Activated naive CD4-positive, alpha-beta T cell treated with anti-CD3 and anti-CD28 coated beads, Interleukin-2, amount 50 U/mL, for 24 hours (primary cell): ENCODE data around the gene NLRP1.

Experiments used
- H3K27ac Mint-ChIP-seq: one replicate; pipeline ENCODE4 v1.8.0; 2021; ENCODE audit warnings: mild to moderate bottlenecking, mixed read lengths
- H3K27me3 Mint-ChIP-seq: one replicate; pipeline ENCODE4 v1.8.0; 2021; ENCODE audit warnings: mixed read lengths
- H3K36me3 Mint-ChIP-seq: one replicate; pipeline ENCODE4 v1.8.0; 2021; ENCODE audit warnings: mixed read lengths
- H3K4me1 Mint-ChIP-seq: one replicate; pipeline ENCODE4 v1.8.0; 2021; ENCODE audit warnings: mixed read lengths
- H3K4me3 Mint-ChIP-seq: one replicate; pipeline ENCODE4 v1.8.0; 2021; ENCODE audit warnings: mild to moderate bottlenecking, mixed read lengths
- H3K9me3 Mint-ChIP-seq: one replicate; pipeline ENCODE4 v1.8.0; 2021; ENCODE audit warnings: mixed read lengths

The NLRP1 gene

DNA sequence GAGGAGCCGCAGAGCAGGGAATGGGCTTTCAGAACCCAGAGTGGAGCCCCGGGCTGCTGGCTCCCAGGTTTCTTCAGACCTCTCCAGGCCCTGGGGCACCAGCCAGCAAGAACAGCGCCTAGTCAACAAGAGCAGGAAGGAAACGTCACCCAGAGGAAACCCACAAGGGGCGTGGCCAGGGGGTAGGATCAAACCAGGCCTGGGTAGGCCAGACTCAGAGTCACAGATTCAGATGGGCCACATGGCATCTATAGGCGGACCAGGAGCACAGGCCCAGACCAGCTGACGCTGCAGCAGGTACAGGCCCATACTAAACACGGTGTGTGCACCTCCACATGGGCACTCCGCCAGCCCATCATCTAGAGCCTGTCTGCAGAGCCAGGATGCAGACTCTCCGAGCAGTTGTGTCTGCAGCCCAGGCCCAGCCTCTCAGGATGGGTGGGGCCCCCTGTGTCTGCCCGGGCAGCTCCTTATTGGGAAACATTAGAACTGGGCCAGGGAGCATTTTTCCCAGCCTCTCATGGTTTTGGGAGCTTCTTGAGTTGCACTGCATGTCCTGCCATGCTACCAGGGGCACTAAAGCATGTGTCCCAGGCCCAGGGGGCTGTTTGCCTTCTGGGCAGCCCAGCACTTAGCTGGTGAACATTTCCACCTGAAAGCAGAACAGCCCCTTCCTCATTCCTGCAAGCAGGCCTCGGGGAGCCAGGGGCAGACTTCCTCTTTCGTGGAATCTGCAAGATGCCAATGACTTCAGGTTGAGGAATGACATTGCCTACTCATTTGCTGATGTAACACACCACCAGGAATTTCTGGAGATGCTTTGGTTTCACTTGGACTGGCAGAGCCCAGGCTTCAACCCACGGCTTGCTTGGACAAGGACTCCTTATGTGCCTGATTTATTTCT, at the start of gene NLRP1:
NLRP1 (minus strand) TSS at position 127 of the 904 bp plus-strand sequence. CDS start 552 bp downstream, outside the sequence.
- Mint-ChIP-seq H3K27ac (peak within 1 kb of the TSS; percentile 74), H3K4me1 (peaks cover 58% of the 10 kb centered on the region), H3K36me3 (peaks cover 14% of the 10 kb centered on the region), H3K9me3 (no peaks in the 10 kb centered on the region), H3K27me3 (no peaks in the 10 kb centered on the region), H3K4me3 (peak within 1 kb of the TSS; percentile 93)

- peaks cover 4% of the 10 kb centered on the region for H3K27me3 Mint-ChIP-seq
- H3K27ac Mint-ChIP-seq: no peak overlapping the region
- no peak overlapping the region for H3K4me3 Mint-ChIP-seq
- H3K4me1 Mint-ChIP-seq: no peaks in the 10 kb centered on the region
- H3K36me3 Mint-ChIP-seq: no peaks in the 10 kb centered on the region
- no peaks in the 10 kb centered on the region for H3K9me3 Mint-ChIP-seq
Observed at GRCh38 chr17:5631958-5632590, 47.8 kb upstream of the NLRP1 start.

DNA sequence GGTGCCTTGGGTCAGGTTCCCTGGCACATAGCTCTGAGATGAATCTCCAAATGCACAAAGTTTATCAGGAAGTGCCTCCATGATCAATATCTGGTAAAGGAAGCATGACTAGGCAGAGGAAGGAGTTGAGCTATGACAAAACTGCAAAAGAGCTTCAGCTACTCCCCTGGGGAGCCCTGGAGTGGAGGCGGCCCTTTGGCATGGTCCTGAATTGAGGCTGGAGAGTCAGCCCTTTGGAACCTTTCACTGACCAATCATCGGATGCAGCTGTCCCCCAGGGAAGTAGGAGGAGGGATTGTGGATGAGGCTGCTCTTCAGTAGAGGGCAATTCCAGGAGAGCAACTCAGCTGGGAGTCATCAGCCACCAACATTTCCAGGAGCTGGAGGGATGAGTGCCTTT, 46.1 kb upstream of the NLRP1 start:
- Mint-ChIP-seq H3K9me3 (no peaks in the 10 kb centered on the region), H3K27me3 (peaks cover 4% of the 10 kb centered on the region), H3K36me3 (no peaks in the 10 kb centered on the region), H3K4me1 (no peaks in the 10 kb centered on the region), H3K27ac (no peak overlapping the region), H3K4me3 (no peak overlapping the region)

DNA sequence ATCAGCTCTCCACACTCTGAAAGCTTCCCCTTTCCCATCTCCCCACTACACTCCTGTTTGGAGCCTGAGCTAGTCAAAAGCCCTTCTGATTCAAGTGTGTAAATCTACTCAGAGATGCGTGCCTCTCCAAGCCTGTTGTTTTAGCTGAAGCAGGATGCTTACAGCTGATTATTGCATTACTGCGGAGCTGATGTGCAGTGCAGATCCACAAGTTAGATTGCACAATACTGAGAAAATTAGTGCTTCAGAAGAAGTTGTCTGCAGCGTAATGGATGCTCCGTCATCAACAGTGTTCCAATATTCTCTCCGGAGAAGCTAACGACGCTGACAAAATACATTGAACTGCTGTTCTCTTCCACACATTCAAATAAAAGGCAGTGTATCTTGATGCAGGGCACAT, 44.8 kb upstream of the NLRP1 start:
- no peaks in the 10 kb centered on the region for H3K9me3 Mint-ChIP-seq
- peaks cover 6% of the 10 kb centered on the region for H3K27me3 Mint-ChIP-seq
- H3K27ac Mint-ChIP-seq: no peak overlapping the region

GRCh38 chr17:5628262-5628661, 44.0 kb upstream of the NLRP1 start:
- H3K4me1 Mint-ChIP-seq: no peaks in the 10 kb centered on the region
- H3K36me3 Mint-ChIP-seq: no peaks in the 10 kb centered on the region
- H3K4me3 Mint-ChIP-seq: no peak overlapping the region
- H3K9me3 Mint-ChIP-seq: no peaks in the 10 kb centered on the region
- H3K27ac Mint-ChIP-seq: no peak overlapping the region
- peaks cover 6% of the 10 kb centered on the region for H3K27me3 Mint-ChIP-seq

More for the DNA sequence above, 44.8 kb upstream of the NLRP1 start:
- H3K36me3 Mint-ChIP-seq: no peaks in the 10 kb centered on the region
- no peaks in the 10 kb centered on the region for H3K4me1 Mint-ChIP-seq
- H3K4me3 Mint-ChIP-seq: no peak overlapping the region

- Mint-ChIP-seq H3K36me3 (no peaks in the 10 kb centered on the region), H3K9me3 (no peaks in the 10 kb centered on the region), H3K27me3 (peaks cover 4% of the 10 kb centered on the region)
Observed at GRCh38 chr17:5624211-5624610, 39.9 kb upstream of the NLRP1 start.

DNA sequence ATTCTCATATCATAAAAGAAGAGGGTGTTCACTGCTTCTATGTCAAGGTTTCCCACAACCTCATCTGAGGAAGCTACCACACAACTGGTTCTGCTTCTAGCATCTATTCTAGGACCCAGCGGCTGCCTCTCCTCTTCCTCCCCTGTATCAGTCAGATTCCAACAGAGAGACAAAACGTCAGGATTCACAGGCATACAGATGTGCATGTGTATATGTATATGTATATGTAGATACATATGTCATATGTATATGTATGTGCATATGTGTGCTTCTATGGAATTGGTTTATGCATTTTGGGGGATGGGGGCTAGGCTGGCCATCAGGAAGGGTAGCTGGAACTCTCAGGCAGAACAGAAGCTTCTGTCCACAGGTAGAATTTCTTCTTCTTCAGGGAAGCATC, 37.4 kb upstream of the NLRP1 start:
- Mint-ChIP-seq H3K4me3 (no peak overlapping the region), H3K36me3 (peaks cover 1% of the 10 kb centered on the region), H3K9me3 (no peaks in the 10 kb centered on the region), H3K27ac (no peak overlapping the region), H3K27me3 (peaks cover 8% of the 10 kb centered on the region), H3K4me1 (no peaks in the 10 kb centered on the region)

More at GRCh38 chr17:5624211-5624610, 39.9 kb upstream of the NLRP1 start:
- Mint-ChIP-seq H3K27ac (no peak overlapping the region), H3K4me3 (no peak overlapping the region), H3K4me1 (no peaks in the 10 kb centered on the region)

GRCh38 chr17:5621026-5621425, 36.7 kb upstream of the NLRP1 start:
- no peak overlapping the region for H3K4me3 Mint-ChIP-seq
- no peak overlapping the region for H3K27ac Mint-ChIP-seq
- no peaks in the 10 kb centered on the region for H3K4me1 Mint-ChIP-seq
- peaks cover 1% of the 10 kb centered on the region for H3K36me3 Mint-ChIP-seq
- peaks cover 9% of the 10 kb centered on the region for H3K27me3 Mint-ChIP-seq
- H3K9me3 Mint-ChIP-seq: no peaks in the 10 kb centered on the region

DNA sequence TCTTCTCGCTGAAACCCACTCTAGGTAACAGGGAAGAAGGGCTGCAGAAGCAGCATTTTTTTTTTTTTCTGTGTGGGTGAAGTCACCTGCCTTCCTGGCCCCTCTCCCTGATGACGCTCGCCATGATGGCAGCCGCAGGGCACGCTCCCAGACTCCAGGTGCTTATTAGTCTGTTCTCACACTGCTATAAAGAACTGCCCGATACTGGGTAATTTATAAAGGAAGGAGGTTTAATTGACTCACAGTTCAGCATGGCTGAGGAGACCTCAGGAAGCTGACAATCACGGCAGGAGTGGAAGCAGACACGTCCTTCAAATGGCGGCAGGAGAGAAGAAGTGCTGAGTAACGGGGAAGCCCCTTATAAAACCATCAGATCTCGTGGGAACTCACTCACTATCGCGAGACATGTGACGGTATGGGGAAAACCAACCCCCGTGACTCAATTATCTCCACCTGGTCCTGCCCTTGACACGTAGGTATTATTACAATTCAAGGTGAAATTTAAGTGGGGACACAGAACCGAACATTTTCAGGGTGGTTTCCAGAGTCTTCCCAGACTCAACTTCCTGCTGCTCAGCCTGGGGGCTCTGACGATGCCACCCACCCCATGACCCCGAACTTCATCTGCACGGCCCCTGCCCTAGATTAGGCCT, 34.9 kb upstream of the NLRP1 start:
- peaks cover 1% of the 10 kb centered on the region for H3K36me3 Mint-ChIP-seq
- H3K27ac Mint-ChIP-seq: no peak overlapping the region
- no peaks in the 10 kb centered on the region for H3K4me1 Mint-ChIP-seq
- no peak overlapping the region for H3K4me3 Mint-ChIP-seq
- H3K27me3 Mint-ChIP-seq: peaks cover 9% of the 10 kb centered on the region
- no peaks in the 10 kb centered on the region for H3K9me3 Mint-ChIP-seq

DNA sequence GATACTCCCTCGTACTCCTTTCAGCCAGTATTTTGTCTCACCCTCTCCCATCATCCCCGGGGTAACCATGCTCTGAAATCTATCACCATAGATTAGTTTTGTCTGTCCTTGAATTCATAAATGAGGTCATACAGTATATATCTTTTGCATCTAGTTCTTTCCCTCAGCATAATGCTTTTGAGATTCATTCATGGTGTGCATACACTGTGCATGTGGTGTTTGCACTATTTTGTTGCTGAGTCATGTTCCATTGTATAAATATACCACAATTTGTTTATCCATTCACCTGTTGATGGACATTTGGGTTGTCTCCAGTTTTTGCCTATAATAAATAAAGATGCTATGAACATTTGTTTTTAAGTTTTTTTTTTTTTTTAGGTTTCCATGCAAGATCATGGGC, 34.2 kb upstream of the NLRP1 start:
- Mint-ChIP-seq H3K27me3 (peaks cover 9% of the 10 kb centered on the region), H3K9me3 (no peaks in the 10 kb centered on the region), H3K4me1 (no peaks in the 10 kb centered on the region), H3K27ac (no peak overlapping the region), H3K4me3 (no peak overlapping the region), H3K36me3 (peaks cover 1% of the 10 kb centered on the region)

GRCh38 chr17:5615476-5615875, 31.2 kb upstream of the NLRP1 start:
- no peaks in the 10 kb centered on the region for H3K9me3 Mint-ChIP-seq
- peaks cover 1% of the 10 kb centered on the region for H3K36me3 Mint-ChIP-seq
- H3K27me3 Mint-ChIP-seq: peaks cover 12% of the 10 kb centered on the region
- H3K4me3 Mint-ChIP-seq: no peak overlapping the region
- H3K4me1 Mint-ChIP-seq: no peaks in the 10 kb centered on the region
- H3K27ac Mint-ChIP-seq: no peak overlapping the region

GRCh38 chr17:5610956-5611355, 26.6 kb upstream of the NLRP1 start:
- H3K4me3 Mint-ChIP-seq: no peak overlapping the region
- H3K27me3 Mint-ChIP-seq: peaks cover 8% of the 10 kb centered on the region
- no peaks in the 10 kb centered on the region for H3K36me3 Mint-ChIP-seq
- H3K27ac Mint-ChIP-seq: no peak overlapping the region
- no peaks in the 10 kb centered on the region for H3K4me1 Mint-ChIP-seq
- H3K9me3 Mint-ChIP-seq: no peaks in the 10 kb centered on the region

GRCh38 chr17:5608399-5609112, 24.2 kb upstream of the NLRP1 start:
- H3K9me3 Mint-ChIP-seq: no peaks in the 10 kb centered on the region
- H3K27ac Mint-ChIP-seq: no peak overlapping the region
- no peak overlapping the region for H3K4me3 Mint-ChIP-seq
- no peaks in the 10 kb centered on the region for H3K36me3 Mint-ChIP-seq
- H3K27me3 Mint-ChIP-seq: peaks cover 8% of the 10 kb centered on the region
- H3K4me1 Mint-ChIP-seq: no peaks in the 10 kb centered on the region

DNA sequence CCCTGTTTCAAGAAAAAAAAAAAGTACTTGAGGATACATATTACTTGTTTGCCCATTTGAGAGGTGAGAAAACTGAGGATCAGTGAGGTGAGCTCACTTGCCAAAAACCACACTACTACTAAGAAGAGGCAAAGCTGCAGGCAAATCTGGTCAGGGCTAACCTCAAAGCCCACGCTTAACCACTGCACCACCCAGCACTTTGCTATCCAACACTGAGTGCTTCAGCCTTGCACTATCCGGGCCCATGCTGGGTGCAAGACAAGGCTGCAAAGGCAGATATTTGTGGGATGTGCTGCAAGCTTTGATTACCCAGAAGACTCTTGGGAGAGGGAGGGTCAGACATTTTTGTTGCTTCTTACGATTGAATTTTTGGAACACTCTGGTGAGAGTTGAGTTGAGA, 23.6 kb upstream of the NLRP1 start:
- H3K36me3 Mint-ChIP-seq: no peaks in the 10 kb centered on the region
- H3K4me3 Mint-ChIP-seq: no peak overlapping the region

GRCh38 chr17:5605452-5605851, 21.1 kb upstream of the NLRP1 start:
- H3K4me3 Mint-ChIP-seq: no peak overlapping the region
- H3K27me3 Mint-ChIP-seq: peaks cover 17% of the 10 kb centered on the region
- H3K4me1 Mint-ChIP-seq: no peaks in the 10 kb centered on the region
- no peaks in the 10 kb centered on the region for H3K36me3 Mint-ChIP-seq
- no peaks in the 10 kb centered on the region for H3K9me3 Mint-ChIP-seq
- no peak overlapping the region for H3K27ac Mint-ChIP-seq

More for the DNA sequence above, 23.6 kb upstream of the NLRP1 start:
- Mint-ChIP-seq H3K4me1 (no peaks in the 10 kb centered on the region), H3K27me3 (peaks cover 8% of the 10 kb centered on the region), H3K9me3 (no peaks in the 10 kb centered on the region), H3K27ac (no peak overlapping the region)
